WTC11 (cell line): ENCODE data around the gene MFAP1. TPM values are rescaled to one million over a fixed set of nuclear protein-coding genes. Genes with fewer than 3 reads are reported as not detected.

ENCODE experiments used
- ATAC-seq: fragments of 200-7000 bp; cut with Tn5 transposase; 2 replicates; pipeline ENCODE4 v1.10.0; 2021; ENCODE audit warnings: mild to moderate bottlenecking, moderate library complexity
- Bru-seq: library from RNA; stranded (reverse); fragments of 400-500 nt; gene quantifications from one replicate; lab custom pipeline; 2021; lab: Mats Ljungman, UMichigan
- CTCF ChIA-PET: fragments of 300-600 bp; sonication (Branson Sonifier 250); formaldehyde crosslinking; loops from one replicate; lab custom pipeline; 2021; ENCODE audit warnings: antibody characterized with exemption; lab: Charles Lee
- POLR2A ChIA-PET: fragments of 350-600 bp; sonication (Branson Sonifier 250); formaldehyde crosslinking; loops from one replicate; lab custom pipeline; 2021; ENCODE audit warnings: antibody characterized with exemption; lab: Charles Lee
- DNase-seq: peaks from one replicate; pipeline ENCODE4 v3.0.0; 2021; ENCODE audit warnings: low spot score
- H3K27ac Mint-ChIP-seq: 2 replicates; pipeline ENCODE4 v1.8.0; 2021; ENCODE audit warnings: mixed read lengths
- H3K27me3 Mint-ChIP-seq: 2 replicates; pipeline ENCODE4 v1.8.0; 2021; ENCODE audit warnings: low read depth, mild to moderate bottlenecking, moderate library complexity, mixed read lengths
- H3K36me3 Mint-ChIP-seq: 2 replicates; pipeline ENCODE4 v1.8.0; 2021; ENCODE audit warnings: mixed read lengths
- H3K4me1 Mint-ChIP-seq: 2 replicates; pipeline ENCODE4 v1.8.0; 2022; ENCODE audit warnings: mixed read lengths
- H3K4me3 Mint-ChIP-seq: 2 replicates; pipeline ENCODE4 v1.8.0; 2021; ENCODE audit warnings: mild to moderate bottlenecking, moderate library complexity, mixed read lengths
- H3K9me3 Mint-ChIP-seq: 2 replicates; pipeline ENCODE4 v1.8.0; 2021; ENCODE audit warnings: mixed read lengths
- CREM ChIP-seq: sonication (generic); formaldehyde crosslinking; IDR thresholded peaks from 2 replicates; pipeline ENCODE4 v1.8.1; 2022; ENCODE audit warnings: mild to moderate bottlenecking, missing genetic modification reagents, moderate library complexity
- EMX1 ChIP-seq: fragments of 250-450 bp; sonication (Bioruptor Pico); IDR thresholded peaks from 2 replicates; pipeline ENCODE4 v1.8.0; 2021; ENCODE audit warnings: mild to moderate bottlenecking
- FOXJ3 ChIP-seq: sonication (generic); formaldehyde crosslinking; IDR thresholded peaks from 2 replicates; pipeline ENCODE4 v1.9.0; 2021; ENCODE audit warnings: missing genetic modification reagents, mild to moderate bottlenecking, borderline replicate concordance
- HMGXB4 ChIP-seq: sonication (generic); formaldehyde crosslinking; IDR thresholded peaks from 2 replicates; pipeline ENCODE4 v1.8.1; 2023; ENCODE audit warnings: mild to moderate bottlenecking, moderate library complexity, missing genetic modification reagents
- IRF2 ChIP-seq: sonication (generic); formaldehyde crosslinking; IDR thresholded peaks from 2 replicates; pipeline ENCODE4 v1.8.0; 2022; ENCODE audit warnings: low read depth, missing genetic modification reagents, borderline replicate concordance
- KAT7 ChIP-seq: sonication (generic); formaldehyde crosslinking; IDR thresholded peaks from 2 replicates; pipeline ENCODE4 v1.8.1; 2023; ENCODE audit warnings: missing genetic modification reagents, mild to moderate bottlenecking, borderline replicate concordance
- PRDM15 ChIP-seq: sonication (generic); formaldehyde crosslinking; IDR thresholded peaks from 2 replicates; pipeline ENCODE4 v1.8.0; 2022; ENCODE audit warnings: missing genetic modification reagents
- SMAD3 ChIP-seq: sonication (generic); formaldehyde crosslinking; IDR thresholded peaks from 2 replicates; pipeline ENCODE4 v1.8.0; 2022; ENCODE audit warnings: missing genetic modification reagents, mild to moderate bottlenecking, borderline replicate concordance
- SP1 ChIP-seq: sonication (generic); formaldehyde crosslinking; conservative IDR thresholded peaks from 2 replicates; pipeline ENCODE4 v1.8.1; 2022; ENCODE audit warnings: missing genetic modification reagents
- ZNF263 ChIP-seq: sonication (generic); formaldehyde crosslinking; IDR thresholded peaks from 2 replicates; pipeline ENCODE4 v1.8.1; 2022; ENCODE audit warnings: low read depth, mild to moderate bottlenecking, moderate library complexity, missing genetic modification reagents
- ZNF416 ChIP-seq: fragments of 250-450 bp; sonication (Bioruptor Pico); IDR thresholded peaks from 2 replicates; pipeline ENCODE4 v1.9.0; 2021; ENCODE audit warnings: mild to moderate bottlenecking, inconsistent platforms
- long read RNA-seq, 3 experiments: library from RNA in 1 of 3; library from capped mRNA in 1 of 3; library from polyadenylated mRNA in 1 of 3; unstranded in 2 of 3; stranded (forward) in 1 of 3; transcript quantifications; one replicate each; pipeline ENCODE4 v2.0.0, GENCODE V29; 2021
- total RNA-seq: library from RNA; stranded (reverse); gene quantifications from 3 replicates; pipeline ENCODE4 v1.2.3, GENCODE V29; 2021
- TF ChIP-seq, protein P1 (sequence below): fragments of 250-450 bp; sonication (Bioruptor Pico); IDR thresholded peaks from 2 replicates; pipeline ENCODE4 v1.9.0; 2021; ENCODE audit warnings: moderate library complexity, mild to moderate bottlenecking, inconsistent platforms, borderline replicate concordance
- TF ChIP-seq, protein P2 (sequence below): sonication (generic); formaldehyde crosslinking; IDR thresholded peaks from 2 replicates; pipeline ENCODE4 v1.8.1; 2022; ENCODE audit warnings: missing genetic modification reagents, borderline replicate concordance
- TF ChIP-seq, protein P3 (sequence below): fragments of 200-600 bp; IDR thresholded peaks from 2 replicates; pipeline ENCODE4 v1.8.0; 2022; ENCODE audit warnings: antibody characterized with exemption
- TF ChIP-seq, protein P4 (sequence below): sonication (generic); formaldehyde crosslinking; conservative IDR thresholded peaks from 2 replicates; pipeline ENCODE4 v1.8.1; 2023; ENCODE audit warnings: mild to moderate bottlenecking, low read depth, missing genetic modification reagents, moderate library complexity

MFAP1 gene, protein sequence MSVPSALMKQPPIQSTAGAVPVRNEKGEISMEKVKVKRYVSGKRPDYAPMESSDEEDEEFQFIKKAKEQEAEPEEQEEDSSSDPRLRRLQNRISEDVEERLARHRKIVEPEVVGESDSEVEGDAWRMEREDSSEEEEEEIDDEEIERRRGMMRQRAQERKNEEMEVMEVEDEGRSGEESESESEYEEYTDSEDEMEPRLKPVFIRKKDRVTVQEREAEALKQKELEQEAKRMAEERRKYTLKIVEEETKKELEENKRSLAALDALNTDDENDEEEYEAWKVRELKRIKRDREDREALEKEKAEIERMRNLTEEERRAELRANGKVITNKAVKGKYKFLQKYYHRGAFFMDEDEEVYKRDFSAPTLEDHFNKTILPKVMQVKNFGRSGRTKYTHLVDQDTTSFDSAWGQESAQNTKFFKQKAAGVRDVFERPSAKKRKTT
- total RNA-seq = 32.4 to 36.0 TPM (median 34.6 TPM) in 3 replicates
- percentile 79 among the genes with signal in this experiment for Bru-seq, nascent RNA
- long read RNA-seq, experiment 1, transcript MFAP1-201 (9 exons, 2,155 nt) = major isoform, 152 of 167 reads
- long read RNA-seq, experiment 1, partial matches to known transcripts = 11 of 167 reads
- long read RNA-seq, experiment 1, other reads (novel, unspliced or antisense) = 4 of 167 reads
- long read RNA-seq, experiment 2, transcript MFAP1-201 (9 exons, 2,155 nt) = major isoform, 16 of 65 reads
- long read RNA-seq, experiment 2, partial matches to known transcripts = 40 of 65 reads
- long read RNA-seq, experiment 2, other reads (novel, unspliced or antisense) = 7 of 65 reads
- long read RNA-seq, experiment 3, transcript MFAP1-201 (9 exons, 2,155 nt) = major isoform, 194 of 240 reads
- long read RNA-seq, experiment 3, partial matches to known transcripts = 41 of 240 reads
- long read RNA-seq, experiment 3, other reads (novel, unspliced or antisense) = 5 of 240 reads

GRCh38 chr15:43824302-43825246, at the start of gene MFAP1:
Gene MFAP1, minus strand, starts transcription at chr15:43824690. Its CDS starts 121 bp downstream, at chr15:43824569.
- Mint-ChIP-seq H3K9me3 (peaks cover 6% of the 10 kb centered on the region), H3K4me1 (peaks cover 12% of the 10 kb centered on the region), H3K27ac (peak within 1 kb of the TSS; percentile 99), H3K27me3 (peaks cover 24% of the 10 kb centered on the region), H3K36me3 (peaks cover 28% of the 10 kb centered on the region), H3K4me3 (peak within 1 kb of the TSS; percentile 95)
- CTCF ChIA-PET = interaction anchor here (0.9 to 1.4 kb wide), 6 partner anchors 24 to 454 kb away, joined by 3 to 7 read pairs (median 4); partner anchors contain the start of genes ELL3, HYPK, SERINC4 and TUBGCP4
- POLR2A ChIA-PET = interaction anchor here (0.9 to 1.0 kb wide), 4 partner anchors 24 to 314 kb away, joined by 3 to 4 read pairs (median 3); partner anchors contain the start of genes HYPK and SERINC4
- DNase-seq (peak; percentile 81), ATAC-seq (peak; percentile 85)
- peak; percentile 53; the same call in 1 of the 2 replicates for TF ChIP-seq SP1
- TF ChIP-seq EMX1 (CRISPR knock-in tag) = no peak
- TF ChIP-seq FOXJ3 (CRISPR knock-in tag) = peak; percentile 58; the same call in 1 of the 2 replicates
- TF ChIP-seq KAT7 (CRISPR knock-in tag) = no peak
- no peak for TF ChIP-seq IRF2 (CRISPR knock-in tag)
- TF ChIP-seq, protein P1, sequence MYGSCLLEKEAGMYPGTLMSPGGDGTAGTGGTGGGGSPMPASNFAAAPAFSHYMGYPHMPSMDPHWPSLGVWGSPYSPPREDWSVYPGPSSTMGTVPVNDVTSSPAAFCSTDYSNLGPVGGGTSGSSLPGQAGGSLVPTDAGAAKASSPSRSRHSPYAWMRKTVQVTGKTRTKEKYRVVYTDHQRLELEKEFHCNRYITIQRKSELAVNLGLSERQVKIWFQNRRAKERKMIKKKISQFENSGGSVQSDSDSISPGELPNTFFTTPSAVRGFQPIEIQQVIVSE (CRISPR knock-in tag) = no peak
- no peak for TF ChIP-seq HMGXB4 (CRISPR knock-in tag)
- TF ChIP-seq CREM (CRISPR knock-in tag) = peak; percentile 86
- TF ChIP-seq SMAD3 = peak; percentile 92; the same call in 1 of the 2 replicates
- TF ChIP-seq PRDM15 = no peak
- no peak for TF ChIP-seq ZNF263 (CRISPR knock-in tag)
- TF ChIP-seq ZNF416 (CRISPR knock-in tag) = no peak
- TF ChIP-seq, protein P2, sequence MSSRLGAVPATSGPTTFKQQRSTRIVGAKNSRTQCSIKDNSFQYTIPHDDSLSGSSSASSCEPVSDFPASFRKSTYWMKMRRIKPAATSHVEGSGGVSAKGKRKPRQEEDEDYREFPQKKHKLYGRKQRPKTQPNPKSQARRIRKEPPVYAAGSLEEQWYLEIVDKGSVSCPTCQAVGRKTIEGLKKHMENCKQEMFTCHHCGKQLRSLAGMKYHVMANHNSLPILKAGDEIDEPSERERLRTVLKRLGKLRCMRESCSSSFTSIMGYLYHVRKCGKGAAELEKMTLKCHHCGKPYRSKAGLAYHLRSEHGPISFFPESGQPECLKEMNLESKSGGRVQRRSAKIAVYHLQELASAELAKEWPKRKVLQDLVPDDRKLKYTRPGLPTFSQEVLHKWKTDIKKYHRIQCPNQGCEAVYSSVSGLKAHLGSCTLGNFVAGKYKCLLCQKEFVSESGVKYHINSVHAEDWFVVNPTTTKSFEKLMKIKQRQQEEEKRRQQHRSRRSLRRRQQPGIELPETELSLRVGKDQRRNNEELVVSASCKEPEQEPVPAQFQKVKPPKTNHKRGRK (CRISPR knock-in tag) = no peak
- TF ChIP-seq, protein P3, sequence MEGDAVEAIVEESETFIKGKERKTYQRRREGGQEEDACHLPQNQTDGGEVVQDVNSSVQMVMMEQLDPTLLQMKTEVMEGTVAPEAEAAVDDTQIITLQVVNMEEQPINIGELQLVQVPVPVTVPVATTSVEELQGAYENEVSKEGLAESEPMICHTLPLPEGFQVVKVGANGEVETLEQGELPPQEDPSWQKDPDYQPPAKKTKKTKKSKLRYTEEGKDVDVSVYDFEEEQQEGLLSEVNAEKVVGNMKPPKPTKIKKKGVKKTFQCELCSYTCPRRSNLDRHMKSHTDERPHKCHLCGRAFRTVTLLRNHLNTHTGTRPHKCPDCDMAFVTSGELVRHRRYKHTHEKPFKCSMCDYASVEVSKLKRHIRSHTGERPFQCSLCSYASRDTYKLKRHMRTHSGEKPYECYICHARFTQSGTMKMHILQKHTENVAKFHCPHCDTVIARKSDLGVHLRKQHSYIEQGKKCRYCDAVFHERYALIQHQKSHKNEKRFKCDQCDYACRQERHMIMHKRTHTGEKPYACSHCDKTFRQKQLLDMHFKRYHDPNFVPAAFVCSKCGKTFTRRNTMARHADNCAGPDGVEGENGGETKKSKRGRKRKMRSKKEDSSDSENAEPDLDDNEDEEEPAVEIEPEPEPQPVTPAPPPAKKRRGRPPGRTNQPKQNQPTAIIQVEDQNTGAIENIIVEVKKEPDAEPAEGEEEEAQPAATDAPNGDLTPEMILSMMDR = no peak
- TF ChIP-seq, protein P4, sequence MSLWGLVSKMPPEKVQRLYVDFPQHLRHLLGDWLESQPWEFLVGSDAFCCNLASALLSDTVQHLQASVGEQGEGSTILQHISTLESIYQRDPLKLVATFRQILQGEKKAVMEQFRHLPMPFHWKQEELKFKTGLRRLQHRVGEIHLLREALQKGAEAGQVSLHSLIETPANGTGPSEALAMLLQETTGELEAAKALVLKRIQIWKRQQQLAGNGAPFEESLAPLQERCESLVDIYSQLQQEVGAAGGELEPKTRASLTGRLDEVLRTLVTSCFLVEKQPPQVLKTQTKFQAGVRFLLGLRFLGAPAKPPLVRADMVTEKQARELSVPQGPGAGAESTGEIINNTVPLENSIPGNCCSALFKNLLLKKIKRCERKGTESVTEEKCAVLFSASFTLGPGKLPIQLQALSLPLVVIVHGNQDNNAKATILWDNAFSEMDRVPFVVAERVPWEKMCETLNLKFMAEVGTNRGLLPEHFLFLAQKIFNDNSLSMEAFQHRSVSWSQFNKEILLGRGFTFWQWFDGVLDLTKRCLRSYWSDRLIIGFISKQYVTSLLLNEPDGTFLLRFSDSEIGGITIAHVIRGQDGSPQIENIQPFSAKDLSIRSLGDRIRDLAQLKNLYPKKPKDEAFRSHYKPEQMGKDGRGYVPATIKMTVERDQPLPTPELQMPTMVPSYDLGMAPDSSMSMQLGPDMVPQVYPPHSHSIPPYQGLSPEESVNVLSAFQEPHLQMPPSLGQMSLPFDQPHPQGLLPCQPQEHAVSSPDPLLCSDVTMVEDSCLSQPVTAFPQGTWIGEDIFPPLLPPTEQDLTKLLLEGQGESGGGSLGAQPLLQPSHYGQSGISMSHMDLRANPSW (CRISPR knock-in tag) = no peak
